Measurements from ENCODE around the gene KCNJ6.

Gene KCNJ6

DNA sequence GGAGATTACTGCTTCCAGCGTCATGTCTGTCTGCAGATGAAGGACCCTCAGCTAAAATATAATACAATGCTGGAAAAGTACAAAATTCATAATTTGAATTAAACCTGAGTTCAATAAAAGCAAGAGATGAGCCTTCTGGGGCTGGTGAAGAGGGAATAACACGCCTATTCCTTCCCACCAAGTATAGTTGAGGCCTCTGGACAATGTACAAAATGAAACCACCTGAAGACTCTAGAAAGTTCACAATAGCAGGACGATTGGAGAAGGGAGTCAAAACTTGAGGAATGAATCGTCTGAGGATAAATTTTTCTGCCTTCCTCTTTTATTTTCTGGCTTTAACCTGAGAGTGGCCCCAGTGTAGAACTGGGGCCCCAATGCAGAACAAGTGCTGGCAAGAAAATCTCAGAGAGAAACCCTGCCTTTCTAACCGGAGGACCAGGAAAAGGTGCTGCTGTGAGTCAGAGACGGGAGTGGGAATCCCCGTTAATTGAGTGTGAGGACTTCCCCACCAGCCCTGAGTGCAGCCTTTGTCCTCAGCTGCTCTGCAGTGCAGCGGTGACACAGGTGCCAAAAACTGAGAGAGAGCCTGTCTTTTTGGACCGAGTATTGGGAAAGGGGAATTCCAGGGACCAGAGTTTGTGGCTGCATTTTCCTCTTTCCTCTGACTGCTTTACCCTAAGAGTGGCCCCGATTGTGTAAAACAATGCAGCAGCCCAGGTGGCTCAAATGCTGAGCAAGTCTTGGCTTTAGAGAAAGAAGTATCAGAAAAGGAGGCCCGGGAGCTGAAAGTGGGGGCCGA lies 284.7 kb downstream of the KCNJ6 start:
- no peak for DNase-seq

DNA sequence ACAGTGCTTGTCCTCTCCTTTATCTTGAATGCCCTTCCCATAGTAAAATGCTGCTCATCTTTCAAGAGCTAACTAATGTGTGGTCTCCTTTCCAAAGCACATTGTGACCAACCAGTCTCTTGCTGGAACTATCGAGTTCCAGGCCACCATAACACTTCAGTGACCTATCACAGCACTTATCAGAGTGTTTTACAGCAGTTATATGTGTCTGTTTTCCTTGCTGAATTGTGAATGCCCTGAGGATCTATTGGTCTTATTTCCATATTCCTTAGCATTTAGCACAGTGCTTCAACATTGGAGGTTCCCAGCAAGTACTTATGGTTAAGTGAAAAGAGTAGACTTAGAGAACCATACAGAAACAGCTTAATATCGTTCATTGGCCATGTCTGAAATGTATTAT lies 285.4 kb downstream of the KCNJ6 start:
- DNase-seq: no peak

DNA sequence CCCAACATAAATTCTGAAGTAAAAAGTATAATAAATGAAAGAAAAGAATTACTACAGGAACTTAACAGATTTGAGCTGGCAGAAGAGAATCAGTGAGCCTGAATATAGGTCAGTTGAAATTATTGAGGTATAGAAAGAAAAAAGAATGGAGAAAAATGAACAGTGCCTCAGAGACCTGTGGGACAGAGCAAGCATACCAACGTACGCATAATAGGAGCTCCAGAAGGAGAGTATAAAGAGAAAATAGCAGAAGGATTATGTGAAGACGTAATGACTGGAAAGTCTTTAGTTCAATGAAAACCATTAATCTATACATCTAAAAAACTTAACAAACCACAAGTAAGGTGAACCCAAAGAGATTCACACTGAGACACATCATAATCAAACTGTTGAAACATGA lies 287.9 kb downstream of the KCNJ6 start:
- no peak for DNase-seq

DNA sequence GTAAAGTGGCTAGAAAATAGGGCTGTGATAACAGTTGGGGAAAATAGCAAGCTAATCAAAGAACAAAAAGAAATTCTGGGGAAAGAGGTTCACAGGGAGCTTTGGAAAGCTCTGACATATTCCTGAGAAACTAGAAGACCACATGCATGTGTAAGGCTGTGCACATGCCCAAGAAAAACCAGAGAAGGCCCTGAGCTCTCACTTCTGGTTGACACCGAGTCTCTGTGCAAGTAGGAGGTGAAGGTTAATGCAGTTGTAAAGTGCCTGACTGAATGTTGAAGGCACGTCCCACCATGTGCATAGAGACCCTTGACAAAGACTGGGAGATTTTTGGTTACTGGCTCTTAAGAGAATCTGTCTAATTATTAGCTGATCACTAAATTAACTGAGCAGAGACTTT lies 288.7 kb downstream of the KCNJ6 start:
- no peak for DNase-seq

DNA sequence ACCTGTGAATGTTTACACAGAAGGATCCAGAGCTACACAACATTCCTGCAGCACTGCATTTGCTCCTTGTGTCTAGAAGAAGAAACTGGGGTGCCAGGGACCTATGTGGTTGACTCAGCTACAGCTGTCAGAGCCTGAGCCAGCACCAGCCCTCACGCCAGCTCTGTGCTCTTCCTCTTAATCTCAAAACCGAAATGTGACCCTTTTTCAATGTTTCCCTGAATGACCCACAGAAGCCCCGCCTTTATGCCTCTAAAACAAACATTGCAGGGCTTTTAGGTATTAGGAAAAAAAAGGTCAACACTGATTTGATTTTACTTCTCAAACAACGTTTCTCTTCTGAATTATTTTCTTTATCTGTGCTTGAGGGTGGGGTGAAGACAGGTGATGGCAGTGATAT lies 289.2 kb downstream of the KCNJ6 start:
- no peak for DNase-seq

DNA sequence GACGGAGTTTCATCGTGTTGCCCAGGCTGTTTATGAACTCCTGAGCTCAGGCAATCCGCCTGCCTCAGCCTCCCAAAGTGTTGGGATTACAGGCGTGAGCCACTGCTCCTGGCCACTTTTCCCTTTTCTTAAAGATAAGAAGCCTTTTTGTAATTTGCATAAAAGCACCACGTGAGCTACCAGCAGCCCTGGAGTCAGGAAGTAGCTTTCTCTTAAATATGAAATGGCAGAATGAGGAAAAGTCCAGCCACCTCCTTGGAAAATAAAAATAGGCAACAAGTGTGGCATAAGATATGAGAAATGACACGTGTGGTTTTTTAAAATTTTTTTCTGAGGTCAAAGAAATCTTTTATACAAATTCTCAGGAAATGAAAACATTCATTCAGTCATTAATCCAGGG lies 289.9 kb downstream of the KCNJ6 start:
- no peak for DNase-seq

DNA sequence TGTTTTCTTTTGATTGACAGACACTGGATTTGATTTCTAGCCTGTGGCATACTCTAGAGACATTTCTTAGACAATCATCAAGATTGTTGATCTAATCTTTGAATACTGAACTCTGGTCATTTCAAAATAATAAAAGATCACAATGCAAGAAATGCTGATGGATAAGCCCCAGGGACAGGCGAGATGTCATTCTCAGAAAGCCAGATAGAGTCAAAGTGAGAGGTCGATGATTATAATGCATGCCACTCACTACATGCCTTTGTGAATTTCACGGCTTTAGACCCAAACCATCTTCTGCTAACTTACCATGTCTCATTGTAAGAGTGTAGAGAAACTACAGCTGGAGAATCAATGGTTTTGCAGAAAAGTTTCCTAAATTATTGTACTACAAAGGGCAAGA lies 292.6 kb downstream of the KCNJ6 start:
- no peak for DNase-seq

DNA sequence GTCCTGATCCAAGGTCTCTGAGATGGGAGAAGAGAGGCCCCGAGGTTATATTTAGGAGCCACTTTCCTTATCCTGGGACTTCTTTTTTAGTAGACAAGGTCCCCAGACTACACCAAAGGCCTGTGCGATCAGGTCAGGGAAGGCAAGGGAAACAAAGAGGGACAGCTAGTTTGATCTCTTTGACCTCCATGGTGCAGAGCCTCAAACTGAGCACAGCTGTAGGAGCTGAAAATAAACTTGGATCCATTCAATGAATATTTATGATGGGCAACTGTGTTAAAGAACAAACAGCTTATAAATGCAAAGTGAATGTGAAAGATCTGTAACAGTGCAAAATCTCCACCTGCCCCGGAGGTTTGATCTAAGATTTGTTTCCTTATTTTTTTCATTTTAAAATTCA lies 293.1 kb downstream of the KCNJ6 start:
- DNase-seq: no peak

DNA sequence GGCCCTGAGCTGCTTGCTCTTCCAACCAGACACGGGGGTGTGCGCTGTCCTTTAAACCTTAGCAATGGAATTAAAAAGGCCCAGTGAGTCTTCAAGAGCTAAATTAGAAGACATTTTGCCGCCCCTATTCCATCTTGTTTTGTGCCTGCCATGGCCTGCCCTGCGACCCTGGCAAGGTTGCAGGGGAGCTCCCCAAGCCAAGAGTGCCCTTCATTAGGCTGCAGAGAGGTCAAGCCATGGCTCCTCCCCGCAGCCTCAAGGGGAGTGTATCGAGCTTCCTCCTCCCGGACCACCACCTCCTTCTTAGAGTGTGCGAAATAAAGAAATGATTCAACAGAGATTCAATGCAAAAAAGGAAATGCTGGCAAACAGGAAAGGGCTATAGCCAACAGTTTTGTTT lies 293.5 kb downstream of the KCNJ6 start:
- no peak for DNase-seq

DNA sequence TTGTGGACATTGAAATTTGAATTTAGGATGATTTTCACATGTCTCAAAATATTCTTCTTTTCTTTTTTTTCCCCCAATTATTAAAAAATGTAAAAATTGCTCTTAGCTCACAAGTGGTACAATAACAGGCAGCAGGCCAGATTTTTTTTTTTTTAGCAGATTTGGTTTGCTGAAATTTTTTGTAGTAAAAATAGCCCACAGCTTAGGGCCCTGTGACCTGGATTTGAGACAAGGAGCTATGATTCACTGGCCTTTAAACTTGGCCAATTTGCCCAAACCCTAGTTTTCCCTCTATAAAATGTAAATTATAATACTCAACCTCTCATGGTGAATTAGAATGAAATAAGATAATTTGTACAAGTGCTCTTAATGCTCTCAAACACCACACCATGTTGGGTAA lies 295.9 kb downstream of the KCNJ6 start:
- no peak for DNase-seq

DNA sequence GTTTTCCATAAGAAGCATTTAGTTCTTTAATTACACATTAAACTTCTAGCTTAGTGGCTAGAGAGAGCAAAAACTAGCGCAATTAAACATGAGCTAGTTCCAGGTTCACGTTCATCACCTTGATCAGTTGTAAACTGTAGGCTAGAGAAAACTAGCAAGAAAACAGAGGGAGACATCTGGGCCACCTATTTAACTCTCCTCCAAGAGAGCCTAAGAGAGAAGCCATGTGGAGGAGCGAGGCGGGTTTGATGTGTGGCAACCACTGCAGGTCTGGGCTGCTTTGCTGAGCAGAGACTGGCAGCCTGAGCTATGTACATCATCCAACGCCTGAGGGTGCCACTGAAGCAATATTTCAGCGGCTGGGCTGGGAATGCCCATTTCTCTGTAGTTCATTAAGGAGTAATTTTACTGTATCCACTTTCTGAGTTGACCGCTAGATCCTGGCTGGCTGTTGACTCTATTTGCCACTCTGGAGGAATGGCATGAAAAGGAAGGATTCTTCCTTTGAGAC lies 296.7 kb downstream of the KCNJ6 start:
- DNase-seq: no peak

DNA sequence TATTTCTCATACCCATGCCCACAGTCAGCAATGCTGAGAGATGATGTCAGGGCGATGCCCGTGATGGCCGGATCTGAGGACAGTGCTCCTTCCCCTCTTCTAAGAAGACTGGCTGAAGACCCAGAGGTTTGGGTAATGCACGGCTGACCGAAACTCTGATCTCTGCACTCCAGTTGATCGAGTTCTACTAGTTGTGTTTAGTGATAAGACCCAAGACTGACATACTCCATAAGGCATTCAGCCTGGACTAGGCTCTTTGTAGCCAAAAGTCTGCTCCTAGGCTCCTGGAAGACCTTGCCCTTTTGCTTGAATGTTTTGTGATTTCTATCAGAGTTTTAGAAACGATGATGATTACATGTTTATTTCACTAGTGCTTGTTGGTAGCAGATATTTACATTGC lies 298.2 kb downstream of the KCNJ6 start:
- DNase-seq: no peak

DNA sequence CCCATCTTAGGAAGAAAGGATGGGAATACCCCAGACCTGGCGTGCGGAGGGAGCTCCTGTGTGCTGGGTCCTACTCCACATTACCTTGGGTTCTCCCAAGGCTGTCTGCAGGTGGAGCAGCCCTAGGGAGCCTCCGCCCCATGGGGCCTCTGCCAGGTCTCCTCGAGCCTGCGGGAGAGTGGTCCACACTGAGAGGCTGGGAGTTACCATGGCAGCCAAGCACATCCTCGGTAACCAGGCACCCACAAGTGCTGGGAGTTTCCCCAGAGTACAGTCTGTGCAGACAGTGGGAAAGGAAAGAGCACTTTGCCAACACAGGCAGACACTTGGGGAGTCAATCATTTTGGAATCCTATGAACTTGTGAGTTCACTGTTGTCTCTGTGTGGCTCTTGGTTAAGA lies 300.3 kb downstream of the KCNJ6 start:
- DNase-seq: no peak

DNA sequence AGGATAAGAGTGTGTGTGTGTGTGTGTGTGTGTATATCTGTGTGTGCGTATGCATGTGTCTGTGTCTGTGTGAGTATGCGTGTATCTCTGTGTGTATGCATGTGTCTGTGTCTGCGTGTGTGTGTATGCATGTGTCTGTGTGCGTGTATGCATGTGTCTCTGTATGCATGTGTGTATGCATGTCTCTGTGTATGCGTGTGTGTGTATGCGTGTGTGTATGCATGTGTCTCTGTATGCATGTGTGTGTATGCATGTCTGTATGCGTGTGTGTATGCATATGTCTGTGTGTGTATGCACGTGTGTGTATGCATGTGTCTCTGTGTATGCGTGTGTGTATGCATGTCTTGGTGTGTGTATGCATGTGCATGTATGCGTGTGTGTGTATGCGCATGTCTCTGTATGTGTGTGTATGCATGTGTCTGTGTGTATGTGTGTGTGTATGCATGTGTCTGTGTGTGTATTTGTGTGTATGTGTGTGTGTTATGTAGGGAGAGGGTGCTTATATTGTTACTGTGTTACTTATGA lies 301.8 kb downstream of the KCNJ6 start:
- no peak for DNase-seq

DNA sequence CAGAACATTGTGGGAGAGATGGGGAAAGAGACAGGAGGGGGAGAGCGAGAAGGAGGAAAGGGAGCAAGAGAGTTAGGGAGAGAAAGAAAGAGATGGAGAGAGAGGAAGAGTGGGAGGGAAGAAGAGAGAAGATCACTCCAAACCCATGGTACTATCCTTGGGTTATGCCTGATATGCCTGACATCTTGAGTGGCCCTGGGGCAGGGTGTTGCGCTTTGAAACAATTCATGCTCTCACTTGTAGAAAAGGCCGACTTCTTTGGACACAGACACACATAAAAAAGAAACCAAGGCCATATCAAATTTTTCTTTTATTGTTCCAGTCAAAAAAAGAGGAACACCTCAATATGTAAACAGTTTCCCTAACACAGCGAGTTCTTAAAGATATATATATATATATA lies 309.2 kb downstream of the KCNJ6 start:
- no peak for DNase-seq

DNA sequence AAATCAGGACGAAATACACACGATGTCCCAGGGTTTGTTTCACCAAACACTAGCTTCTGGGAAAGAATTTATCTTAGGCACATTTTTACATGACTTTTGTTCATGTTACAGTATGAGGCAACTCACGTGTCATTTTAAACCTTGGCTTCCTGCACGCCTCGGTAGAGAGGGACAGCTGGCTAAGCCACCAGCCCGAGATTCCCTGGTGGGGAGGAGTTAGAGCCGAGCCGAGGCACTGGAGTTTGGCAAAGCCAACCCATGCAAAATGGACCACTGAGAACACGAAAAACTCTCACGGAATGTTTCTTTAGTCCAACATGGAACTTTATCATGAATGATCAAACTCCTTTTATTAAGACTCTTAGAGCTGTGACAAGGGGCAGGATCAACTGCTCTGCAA lies 309.7 kb downstream of the KCNJ6 start:
- no peak for DNase-seq

DNA sequence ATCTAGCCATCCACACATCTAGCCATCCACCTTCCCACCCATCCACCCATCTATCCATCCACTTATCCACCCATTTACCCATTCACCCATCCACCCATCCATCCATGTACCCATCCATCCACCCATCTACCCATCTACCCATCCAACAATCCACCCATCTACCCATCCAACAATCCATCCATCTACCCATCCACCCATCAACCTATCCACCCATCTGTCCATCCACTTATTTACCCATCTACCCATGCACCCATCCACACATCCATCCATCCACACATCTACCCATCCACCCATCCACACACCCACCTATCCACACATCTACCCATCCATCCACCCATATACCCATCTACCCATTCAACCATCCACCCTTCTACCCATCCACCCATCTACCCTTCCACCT lies 311.3 kb downstream of the KCNJ6 start:
- no peak for DNase-seq

DNA sequence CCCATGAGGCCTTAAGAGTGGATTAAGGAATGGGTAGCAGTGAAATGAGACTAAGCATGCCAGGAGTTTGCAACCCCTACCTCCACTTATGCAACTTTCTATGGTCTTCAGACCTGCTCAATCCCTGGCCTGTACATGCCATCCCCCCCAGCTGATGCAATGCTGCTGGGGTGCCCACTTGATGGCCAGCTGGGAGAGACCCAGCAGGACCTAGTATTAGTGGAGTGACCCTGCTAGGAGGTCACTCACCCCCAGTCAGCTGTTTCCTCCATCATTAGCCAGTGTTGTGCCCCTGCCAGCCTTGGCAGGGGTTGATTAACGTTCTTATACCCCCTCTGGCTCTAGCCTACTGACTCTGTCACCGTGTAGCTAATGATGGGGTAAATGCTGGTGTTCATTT lies 313.1 kb downstream of the KCNJ6 start:
- no peak for DNase-seq

DNA sequence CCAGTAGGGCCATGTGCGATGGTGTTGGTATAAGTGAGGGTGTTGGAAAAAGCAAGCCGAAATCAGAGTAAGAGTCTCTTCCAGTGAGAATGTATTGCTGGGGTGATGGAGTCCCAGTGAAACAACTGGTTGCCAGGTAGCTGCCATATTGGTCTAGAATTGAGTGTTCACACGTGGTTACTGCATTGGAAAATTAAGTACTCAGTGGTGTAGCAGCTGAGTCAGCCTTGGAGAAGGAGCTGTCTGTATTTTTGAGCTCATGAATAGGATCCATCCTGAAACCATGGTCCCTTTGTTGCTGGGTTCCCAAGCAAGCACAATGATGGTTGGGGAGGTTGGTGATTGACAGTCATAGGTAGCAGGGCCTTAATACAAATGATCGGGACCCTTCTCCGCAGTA lies 314.3 kb downstream of the KCNJ6 start:
- no peak for DNase-seq

DNA sequence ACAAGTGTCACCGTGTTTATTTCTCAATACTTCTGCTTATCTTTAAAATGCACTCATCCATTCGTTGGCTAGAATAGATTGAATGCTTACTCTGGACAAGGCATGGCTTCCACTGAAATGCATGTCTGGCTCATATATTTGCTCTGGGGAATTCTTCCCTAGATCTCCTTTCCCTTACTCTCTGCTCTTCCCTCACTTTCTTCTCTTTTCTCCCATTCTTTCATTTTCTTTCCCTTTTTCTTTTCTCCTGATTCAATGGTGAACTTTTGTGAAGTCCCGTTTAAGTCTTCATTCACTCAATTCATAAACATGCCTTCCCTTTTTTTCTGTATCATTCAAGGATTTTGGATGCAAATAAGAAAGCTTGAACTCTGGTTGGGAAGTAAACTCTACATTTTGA lies 315.2 kb downstream of the KCNJ6 start:
- no peak for DNase-seq

DNA sequence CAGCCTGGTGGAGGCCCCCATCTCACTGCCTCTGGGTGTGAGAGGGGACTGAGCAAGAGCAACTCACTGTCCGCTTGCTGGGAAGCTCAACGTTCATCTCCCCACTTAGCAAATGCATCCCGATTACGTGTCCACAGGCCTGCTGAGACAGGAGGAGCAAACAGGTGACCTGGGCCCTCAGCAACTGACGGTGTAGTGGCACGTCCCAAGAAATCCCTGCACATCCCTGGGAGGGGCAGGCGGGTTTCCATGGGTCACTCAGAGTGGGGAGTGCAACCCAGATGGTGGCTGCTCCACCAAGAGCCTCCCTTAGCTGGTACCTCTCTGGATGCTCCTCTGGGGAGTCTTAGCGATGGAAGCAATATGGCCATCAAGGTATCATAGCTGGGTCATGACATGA lies 320.3 kb downstream of the KCNJ6 start:
- no peak for DNase-seq

DNA sequence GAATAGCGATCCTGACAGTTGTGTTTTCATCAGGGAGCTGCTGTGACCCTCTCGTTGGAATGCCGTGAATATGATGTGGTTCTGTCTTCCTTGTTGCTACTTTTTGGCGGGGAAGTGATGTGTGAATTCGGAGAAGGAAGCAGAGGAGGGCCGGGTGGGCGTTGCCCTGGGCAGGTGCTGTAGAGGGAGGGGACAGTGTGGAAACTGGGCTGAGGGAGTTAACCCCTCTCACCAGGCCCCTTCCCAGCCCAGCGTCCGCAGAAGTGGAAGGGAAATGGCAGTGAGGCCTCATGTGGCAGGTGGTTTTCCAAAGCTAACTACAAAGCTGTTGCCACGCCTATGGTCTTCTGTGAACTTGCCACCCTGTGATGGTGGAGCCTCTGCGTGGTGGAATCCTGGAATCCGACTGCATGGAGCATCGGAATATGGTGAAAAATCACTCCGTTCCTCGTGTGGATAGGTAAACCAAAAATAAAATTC lies 321.7 kb downstream of the KCNJ6 start:
- DNase-seq: no peak

DNA sequence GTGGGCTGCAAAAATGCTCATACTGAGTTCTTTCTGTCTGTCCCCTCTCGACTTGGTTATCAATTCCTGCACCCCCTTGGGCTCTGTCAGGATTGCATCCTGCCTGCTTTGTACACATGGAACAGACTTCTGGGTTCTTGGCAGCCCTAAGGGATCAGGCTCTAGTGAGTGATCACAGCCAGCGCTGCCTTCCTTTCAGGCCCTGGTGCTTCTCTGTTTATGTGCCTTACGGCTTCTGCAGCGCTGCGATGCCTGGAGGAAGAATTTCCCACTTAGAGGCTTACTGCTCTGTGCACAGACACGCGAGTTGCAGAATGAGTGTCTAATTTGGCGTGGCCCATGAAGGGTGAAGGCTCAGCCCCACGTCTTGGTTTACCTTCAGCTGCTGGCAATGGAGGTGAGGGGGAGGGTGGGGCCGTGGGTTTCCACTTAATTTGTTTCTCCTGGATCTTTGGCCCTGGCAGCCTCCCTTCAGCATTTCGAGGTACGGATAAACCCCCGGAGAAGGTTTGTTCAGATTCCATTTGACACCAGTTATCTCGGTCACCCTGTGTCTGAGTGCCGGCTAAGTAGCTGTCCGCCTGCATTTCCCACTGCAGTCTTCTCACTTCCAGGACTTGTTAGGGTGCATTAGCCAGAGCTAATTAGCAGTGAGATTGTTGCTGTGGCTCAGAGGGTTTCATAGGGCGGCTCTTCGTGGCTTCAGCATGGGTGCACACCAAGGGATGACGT lies 322.4 kb downstream of the KCNJ6 start:
- DNase-seq: no peak

DNA sequence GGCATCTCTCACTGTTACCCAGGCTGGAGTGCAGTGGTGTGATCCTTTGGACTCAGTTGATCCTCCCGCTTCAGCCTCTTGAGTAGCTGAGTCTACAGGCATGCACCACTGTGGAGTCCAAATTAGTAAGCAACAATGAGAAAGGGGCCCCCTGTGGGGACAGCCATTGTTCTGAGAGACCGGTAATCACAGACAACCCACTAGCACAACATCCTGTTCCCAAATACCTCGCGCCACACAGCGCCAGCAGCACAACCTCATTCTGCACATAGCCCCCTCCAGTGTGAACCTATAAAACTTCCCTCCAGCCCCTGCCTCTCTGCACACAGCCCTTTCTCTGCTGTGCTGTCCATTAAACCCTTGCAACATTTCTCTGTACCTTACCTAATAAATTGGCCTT lies 323.2 kb downstream of the KCNJ6 start:
- DNase-seq: no peak

All from DMS79 (cell line).